ENCODE data around the gene TRAF4.
"Not testable (repeated sequence)": the region's sequence is repeated elsewhere in the genome, so short reads cannot be mapped to it uniquely, and the experiment has no call there.

The TRAF4 gene

GRCh38 chr17:28715217-28715616 lies 28.6 kb upstream of the TRAF4 start:
- DNase-seq: no peak

DNA sequence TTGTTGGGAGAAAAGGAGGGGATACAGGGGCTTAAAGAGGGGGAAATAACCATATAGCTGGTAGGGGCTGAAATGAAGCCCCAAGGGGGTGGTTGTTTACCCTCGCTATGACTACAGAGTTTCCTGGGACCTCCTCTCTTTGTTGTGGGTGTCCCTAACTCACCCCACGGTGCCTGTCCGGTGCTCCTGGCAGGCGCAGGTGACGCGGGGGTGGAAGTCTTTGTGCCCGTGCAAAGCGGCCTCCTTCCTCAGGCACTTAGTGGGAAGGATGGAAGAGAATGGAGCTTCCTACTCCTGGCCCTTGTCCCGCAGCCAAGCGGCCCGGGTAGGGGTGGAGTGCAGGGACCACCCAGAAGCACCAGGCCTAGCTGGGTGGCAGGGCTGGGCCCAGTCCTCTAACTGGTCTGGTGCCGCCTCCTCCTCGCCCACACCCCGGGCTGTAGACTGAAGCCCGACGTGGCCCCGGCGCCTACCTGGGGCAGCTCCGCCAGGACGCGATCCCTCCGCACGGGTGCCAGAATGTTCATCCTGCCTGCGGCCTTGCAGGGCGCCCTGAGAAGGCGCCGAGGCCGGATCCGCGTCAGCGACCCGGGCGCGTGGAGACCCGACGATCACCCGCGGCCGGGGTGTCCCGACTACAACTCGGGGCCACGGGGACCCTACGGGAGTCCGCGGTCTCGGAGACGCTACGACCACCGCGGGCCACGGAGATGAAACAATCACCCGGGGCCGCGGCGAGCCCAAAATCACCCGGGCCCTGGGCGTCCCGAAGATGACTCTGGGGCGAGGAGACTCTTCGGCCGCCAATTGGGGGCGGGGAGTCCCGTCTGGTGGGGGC lies 26.9 kb upstream of the TRAF4 start:
- no peak for DNase-seq

DNA sequence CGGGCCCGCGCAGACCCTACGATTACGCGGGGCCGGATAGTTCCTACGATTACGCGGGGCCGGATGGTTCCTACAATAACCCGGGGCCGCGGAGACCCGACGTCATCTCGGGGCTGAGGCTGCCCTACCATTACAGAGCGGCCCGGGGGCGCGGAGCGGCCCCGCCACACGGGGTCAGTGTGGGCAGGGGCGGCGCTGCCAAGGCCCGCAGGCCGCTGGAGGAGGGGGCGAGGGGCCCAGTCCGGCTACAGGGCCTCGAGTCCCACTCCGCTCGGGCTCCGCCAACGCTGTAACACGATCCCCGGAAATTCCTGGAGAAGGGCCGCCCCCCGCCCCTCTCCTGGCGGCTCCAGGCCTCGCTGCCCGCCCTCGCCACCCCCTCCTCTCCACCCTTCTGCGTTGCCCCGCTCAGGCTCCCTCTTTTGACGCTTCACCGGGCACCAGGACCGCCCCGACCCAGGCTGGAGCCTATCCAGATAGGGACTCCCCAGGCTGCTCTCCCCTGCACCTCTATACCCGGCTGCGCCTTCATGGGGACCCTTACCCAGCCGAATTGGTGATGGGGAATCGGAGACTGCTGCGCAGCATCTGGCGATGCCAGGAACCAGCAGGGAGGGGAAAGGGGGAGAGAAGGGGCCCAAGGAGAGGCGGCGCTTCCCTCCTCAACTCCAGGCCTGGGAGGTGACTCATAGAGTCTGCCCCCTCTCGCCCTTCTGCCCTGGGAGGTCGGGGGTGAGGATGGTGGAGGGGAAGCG lies 26.1 kb upstream of the TRAF4 start, which contains the start of gene RAB34:
TSS of gene RAB34 (minus strand) at position 291 of the 755 bp plus-strand sequence. CDS start 602 bp downstream, outside the sequence.
- peak; percentile 34 for DNase-seq

DNA sequence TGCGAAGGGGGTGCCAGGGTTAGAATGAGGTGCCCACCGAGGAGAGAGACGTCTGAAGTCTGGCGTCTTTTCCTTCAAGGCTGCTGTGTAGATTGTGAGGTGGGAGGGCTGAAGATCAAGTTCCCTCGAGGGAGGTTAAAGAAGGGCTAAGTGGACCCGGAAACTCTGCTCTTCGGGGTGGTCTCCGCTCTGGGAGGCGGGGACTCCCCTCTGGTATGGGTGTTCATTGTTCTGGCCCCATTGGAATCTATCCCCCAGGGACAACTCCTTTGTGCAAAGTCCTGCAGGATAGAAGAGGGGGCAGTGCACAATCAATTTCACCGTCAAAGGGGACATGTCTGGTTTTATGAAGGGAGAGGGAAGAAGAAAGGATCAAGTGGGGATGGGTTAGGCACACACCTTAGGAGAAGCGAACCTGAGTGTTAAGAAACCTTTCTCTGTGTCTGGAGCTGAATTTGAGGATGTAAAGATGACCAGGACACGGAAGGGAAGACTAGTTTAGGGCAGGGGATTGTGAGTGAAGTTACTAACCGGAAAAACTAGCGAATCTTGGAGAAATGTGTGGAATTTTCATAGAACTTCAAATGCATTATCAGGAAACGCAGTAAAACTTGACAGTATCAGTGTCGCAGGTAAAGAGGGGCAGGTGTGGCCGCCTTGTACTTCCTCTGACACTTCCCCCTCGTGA lies 25.3 kb upstream of the TRAF4 start:
- DNase-seq: no peak

- DNase-seq: no peak
Measured at GRCh38 chr17:28719021-28719433, 24.8 kb upstream of the TRAF4 start.

DNA sequence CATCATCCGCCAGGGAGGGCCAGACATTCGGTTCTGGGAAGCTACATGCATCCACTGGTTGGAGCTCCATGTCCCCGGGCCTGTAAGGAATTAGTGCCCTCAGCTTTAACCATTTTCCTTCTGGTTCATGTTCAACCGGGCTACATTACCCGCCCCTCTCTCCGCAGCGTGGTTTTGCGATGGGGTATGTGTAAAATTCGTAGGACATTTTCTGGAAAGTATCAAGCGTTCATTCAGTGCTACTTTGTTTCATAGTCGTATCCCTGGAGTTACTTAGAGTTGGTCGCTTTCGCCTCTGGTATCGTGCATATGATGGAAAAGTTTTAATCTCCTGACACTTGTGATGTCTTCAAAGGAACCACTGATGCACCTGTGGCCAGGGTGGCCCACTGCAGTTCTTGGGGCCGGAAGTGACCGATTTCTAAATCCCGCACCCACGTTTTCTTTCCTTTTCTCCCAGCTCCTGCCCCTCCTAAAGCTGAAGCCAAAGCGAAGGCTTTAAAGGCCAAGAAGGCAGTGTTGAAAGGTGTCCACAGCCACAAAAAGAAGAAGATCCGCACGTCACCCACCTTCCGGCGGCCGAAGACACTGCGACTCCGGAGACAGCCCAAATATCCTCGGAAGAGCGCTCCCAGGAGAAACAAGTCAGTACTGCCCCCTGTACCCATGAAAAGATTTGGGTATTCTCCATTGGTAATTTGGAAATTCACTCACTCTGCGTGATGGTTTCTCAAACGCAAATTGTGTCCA lies 23.4 kb upstream of the TRAF4 start:
- no peak for DNase-seq

GRCh38 chr17:28720997-28721329 lies 22.8 kb upstream of the TRAF4 start:
- not testable (repeated sequence) for DNase-seq

GRCh38 chr17:28722417-28723158 lies 21.2 kb upstream of the TRAF4 start:
- DNase-seq: no peak

DNA sequence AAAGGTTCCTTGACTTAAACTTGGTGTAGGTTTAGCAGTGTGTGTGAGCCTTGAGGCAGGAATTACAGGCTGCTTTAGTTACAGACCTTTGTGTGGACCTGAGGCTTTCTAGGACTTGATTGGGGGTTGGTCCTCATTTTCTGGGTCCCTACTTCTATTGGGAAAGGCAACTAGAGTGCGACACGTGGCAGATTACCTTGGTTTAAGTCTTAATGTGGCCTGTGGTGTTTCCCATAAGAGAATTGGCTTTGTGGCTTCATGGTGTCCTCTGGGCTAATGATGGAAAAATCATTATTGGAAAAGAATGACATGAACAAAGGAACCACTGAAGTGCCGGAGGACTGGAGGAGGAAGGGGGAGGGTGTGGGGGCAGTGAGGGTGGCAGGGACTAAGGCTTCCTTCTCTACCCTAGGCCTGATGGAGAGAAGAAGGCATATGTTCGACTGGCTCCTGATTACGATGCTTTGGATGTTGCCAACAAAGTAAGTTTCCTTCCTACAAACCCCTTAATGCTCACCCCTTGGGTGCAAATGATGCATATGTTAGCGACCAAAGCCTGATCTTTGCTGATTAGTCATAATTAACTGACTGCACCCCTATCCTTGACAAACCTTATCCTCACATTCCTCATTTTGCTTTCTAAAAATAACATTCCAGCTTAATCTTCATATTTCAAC lies 20.5 kb upstream of the TRAF4 start:
- DNase-seq: no peak

- DNase-seq: not testable (repeated sequence)
Measured at GRCh38 chr17:28723836-28724499, 19.8 kb upstream of the TRAF4 start.

DNA sequence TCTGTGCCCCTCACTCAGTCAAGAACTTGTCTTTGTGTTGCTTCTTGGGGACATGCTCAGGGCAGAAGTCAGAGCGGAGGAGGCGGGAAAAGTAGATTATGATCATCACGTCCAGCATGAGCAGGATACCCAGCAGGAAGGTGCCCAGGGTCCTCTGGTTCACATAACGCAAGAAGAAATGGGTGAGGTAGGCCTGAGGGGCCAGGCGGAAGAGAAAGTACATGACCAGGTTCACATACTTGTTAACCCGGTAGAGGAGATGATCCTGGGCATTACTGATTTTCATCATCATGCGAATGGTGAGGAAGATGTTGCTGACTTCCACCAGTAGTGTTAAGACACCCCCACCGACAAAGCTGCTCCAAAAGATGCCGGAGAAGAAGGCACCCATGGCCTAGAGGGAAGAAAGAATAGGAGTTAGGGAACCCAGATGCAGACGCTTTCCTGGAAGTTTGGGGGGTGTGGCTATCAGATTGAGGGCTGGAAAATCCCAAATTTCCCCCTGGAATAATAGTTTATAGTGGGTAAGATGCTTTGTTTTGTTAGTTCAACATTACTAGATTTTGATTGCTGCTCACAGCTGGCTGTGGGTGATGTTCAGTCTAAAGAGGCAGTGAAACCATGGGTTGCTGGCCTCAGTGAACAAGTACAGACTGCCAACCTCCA lies 19.2 kb upstream of the TRAF4 start:
- no peak for DNase-seq

DNA sequence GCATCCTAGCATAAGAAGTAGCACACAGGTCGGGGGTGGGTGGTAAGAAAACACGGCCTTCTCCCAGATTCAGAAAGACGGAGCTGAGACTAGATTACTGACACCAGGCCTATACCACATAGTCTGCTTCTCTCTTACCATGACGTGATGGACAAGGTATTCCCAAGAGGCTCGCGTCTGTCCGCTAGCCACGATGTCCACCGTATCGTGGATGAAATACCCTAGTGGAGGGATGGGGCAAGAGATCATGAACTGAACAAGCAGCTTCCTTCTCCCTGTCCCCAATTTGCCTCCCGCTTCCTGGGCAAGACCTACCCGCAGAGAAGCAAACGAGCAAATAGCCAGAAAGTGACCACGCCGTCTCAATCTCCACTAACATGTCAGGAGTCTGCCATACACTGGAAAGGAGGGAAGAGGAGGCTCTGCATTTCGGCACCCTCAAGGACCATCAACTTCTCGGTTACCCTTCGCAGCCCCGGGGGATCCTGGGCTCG lies 18.6 kb upstream of the TRAF4 start:
- DNase-seq: no peak

DNA sequence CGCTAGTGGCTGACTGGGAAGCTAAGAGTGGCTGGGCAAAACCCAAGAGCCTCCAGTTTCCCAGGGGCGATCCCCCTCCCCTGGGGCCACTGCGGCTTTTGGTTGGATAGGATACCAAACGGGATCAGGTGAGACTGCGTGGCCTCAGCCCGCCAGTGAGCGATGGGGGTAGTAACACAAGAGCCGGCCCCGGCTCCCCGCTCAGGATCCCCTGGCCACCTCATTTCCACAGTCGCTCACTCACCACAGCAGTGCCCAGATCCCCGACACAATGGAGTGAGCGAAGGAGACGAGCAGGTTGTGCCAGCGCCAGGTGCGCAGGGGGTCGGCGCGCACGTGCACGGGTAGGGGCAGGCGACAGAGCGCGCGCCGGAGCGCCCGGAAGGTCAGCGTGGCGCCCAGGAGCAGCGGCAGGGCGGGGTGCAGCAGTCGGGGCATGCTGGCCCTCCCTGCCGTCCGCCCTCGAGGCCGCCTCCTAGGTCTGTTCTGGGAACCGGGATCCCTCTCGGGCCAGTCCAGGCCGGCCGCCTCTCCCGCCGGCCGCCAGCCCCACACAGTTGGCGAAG lies 18.1 kb upstream of the TRAF4 start:
- no peak for DNase-seq

DNA sequence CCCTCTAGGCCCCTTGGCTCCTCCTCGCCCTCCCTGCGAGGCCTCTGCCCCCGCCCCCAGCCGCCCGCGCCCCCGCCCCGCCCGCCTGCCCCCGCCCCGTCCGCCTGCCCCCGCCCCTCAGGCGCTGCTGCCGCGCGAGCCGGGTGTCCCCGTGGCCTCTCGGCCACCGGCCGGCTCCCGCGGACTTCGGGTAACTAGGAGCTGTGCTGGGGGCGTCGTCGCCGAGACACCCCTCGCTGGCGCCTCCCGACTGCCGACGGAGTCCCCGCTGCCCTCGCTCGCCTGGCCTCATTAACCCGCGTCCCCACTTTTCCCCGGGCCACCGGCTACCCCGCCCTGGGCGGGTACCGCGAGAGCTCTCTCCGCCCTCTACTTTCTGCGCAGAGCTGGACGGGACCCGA lies 17.6 kb upstream of the TRAF4 start, which contains the start of gene TLCD1:
TSS of gene TLCD1 (minus strand) at position 8 of the 401 bp plus-strand sequence. CDS start 136 bp downstream, outside the sequence.
- DNase-seq: peak; percentile 59

GRCh38 chr17:28726627-28727491 lies 17.0 kb upstream of the TRAF4 start:
- DNase-seq: peak; percentile 87

DNA sequence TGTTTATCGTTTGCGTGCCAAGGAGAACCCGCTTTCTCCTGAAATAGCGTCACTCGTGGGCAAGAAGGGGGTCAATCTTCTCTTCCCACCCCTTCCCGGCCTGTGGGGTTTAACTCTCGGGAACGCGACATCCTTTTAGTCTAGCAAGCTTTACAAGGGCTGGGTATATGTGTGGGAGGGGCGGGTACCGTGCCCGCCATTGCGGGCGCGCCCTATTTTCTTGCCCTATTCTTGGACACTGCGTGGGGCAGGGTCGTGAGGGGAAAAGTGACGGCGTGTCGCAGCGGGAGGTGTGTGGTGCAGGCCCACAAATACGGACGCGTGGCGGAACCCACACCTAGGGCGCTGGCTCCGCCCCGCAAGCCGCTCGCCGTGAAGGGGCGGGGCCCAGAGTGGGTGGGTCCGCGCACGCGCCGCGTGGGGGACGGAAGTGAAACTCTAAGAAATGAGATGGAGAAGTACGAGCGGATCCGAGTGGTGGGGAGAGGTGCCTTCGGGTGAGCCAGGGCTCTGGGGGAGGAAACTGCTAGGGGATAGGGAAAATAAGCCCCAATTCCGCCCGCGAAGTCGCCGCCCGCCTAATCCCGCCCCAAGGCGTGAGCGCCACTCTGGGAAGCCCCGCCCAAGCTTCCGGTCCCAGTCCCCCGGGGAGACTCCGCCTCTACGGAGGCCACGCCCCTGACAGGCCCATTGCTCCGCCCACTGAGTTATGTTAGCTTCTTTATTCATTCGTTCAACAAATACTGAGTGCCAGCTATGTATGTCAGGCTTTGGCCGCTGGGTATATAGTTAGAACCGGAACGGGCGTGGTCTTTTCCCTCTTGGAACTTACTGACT lies 15.2 kb upstream of the TRAF4 start, which contains the start of gene NEK8:
TSS of gene NEK8 (plus strand) at position 425 of the 837 bp plus-strand sequence. CDS start at position 451, 26 bp downstream.
- DNase-seq: peak; percentile 94

DNA sequence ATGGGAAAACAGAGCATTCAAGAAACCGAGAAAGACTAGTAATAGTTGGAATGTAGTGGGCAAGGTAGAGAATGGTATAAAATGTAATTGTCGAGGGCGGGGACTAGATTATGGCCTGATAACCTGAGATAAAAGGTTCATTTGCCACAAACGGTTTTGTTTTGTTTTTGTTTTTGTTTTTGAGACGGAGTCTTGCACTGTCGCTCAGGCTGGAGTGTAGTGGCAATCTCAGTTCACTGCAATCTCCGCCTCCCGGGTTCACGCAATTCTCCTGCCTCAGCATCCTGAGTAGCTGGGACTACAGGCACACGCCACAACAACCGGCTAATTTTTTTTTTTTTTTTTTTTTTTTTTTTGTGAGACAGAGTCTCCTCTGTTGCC lies 13.9 kb upstream of the TRAF4 start:
- DNase-seq: no peak

Data from CD4-positive, alpha-beta T cell treated with Interferon gamma for 1 hour (primary cell).